ENCODE results near the gene SMIM43.
"Not testable (repeated sequence)": the region's sequence is repeated elsewhere in the genome, so short reads cannot be mapped to it uniquely, and the experiment has no call there.

SMIM43 gene

GRCh38 chr4:121733942-121734341, 31.0 kb downstream of the SMIM43 start:
- DNase-seq, result no peak

- not testable (repeated sequence) for DNase-seq
Observed at GRCh38 chr4:121729753-121730152, 35.2 kb downstream of the SMIM43 start.

- no peak for DNase-seq
Observed at GRCh38 chr4:121728798-121729226, 36.2 kb downstream of the SMIM43 start.

- DNase-seq, result no peak
Observed at GRCh38 chr4:121728066-121728465, 36.9 kb downstream of the SMIM43 start.

GRCh38 chr4:121726642-121727268, 38.2 kb downstream of the SMIM43 start:
- DNase-seq, result peak; percentile 39 to 67

GRCh38 chr4:121724671-121725070, 40.3 kb downstream of the SMIM43 start:
- no peak for DNase-seq

GRCh38 chr4:121721700-121722099, 43.3 kb downstream of the SMIM43 start:
- DNase-seq, result no peak

GRCh38 chr4:121720109-121720508, 44.9 kb downstream of the SMIM43 start:
- no peak for DNase-seq

GRCh38 chr4:121717680-121718237, 47.2 kb downstream of the SMIM43 start:
- no peak for DNase-seq

- DNase-seq, result no peak
Observed at GRCh38 chr4:121714548-121714947, 50.4 kb downstream of the SMIM43 start.

GRCh38 chr4:121712783-121713182, 52.2 kb downstream of the SMIM43 start:
- no peak for DNase-seq

- no peak for DNase-seq
Observed at GRCh38 chr4:121712001-121712651, 52.8 kb downstream of the SMIM43 start.

GRCh38 chr4:121711263-121712000, 53.5 kb downstream of the SMIM43 start:
- peak in 1 of 2 experiments; percentile 53 for DNase-seq

GRCh38 chr4:121709766-121710405, 55.1 kb downstream of the SMIM43 start:
- no peak for DNase-seq
